HEK293 (cell line): Measurements from ENCODE around the gene COL13A1.

Experiments used
- FEZF1 ChIP-seq: fragments of 450-650 bp; formaldehyde crosslinking; IDR thresholded peaks from 2 replicates; pipeline ENCODE4 v1.5.1; 2016; ENCODE audit warnings: missing biosample characterization, missing genetic modification characterization
- HOXA7 ChIP-seq: sonication (generic); formaldehyde crosslinking; IDR thresholded peaks from 2 replicates; pipeline ENCODE4 v1.8.1; 2022; ENCODE audit warnings: missing genetic modification reagents, borderline replicate concordance
- IKZF3 ChIP-seq: fragments of 450-650 bp; IDR thresholded peaks from 2 replicates; pipeline ENCODE4 v1.5.0; 2018; ENCODE audit warnings: missing biosample characterization, mild to moderate bottlenecking, missing genetic modification characterization, moderate library complexity
- KLF16 ChIP-seq: fragments of 450-650 bp; formaldehyde crosslinking; IDR thresholded peaks from 2 replicates; pipeline ENCODE4 v1.5.1; 2017; ENCODE audit warnings: missing biosample characterization, missing genetic modification characterization
- KLF7 ChIP-seq: fragments of 450-650 bp; formaldehyde crosslinking; IDR thresholded peaks from 2 replicates; pipeline ENCODE4 v1.5.1; 2016; ENCODE audit warnings: missing biosample characterization, missing genetic modification characterization, borderline replicate concordance
- SCRT1 ChIP-seq: fragments of 450-650 bp; formaldehyde crosslinking; IDR thresholded peaks from 2 replicates; pipeline ENCODE4 v1.5.1; 2016; ENCODE audit warnings: missing biosample characterization, missing genetic modification characterization, borderline replicate concordance
- SP3 ChIP-seq: fragments of 450-650 bp; formaldehyde crosslinking; IDR thresholded peaks from 2 replicates; pipeline ENCODE4 v1.5.1; 2016; ENCODE audit warnings: missing biosample characterization, missing genetic modification characterization
- ZBTB48 ChIP-seq: fragments of 450-650 bp; formaldehyde crosslinking; IDR thresholded peaks from 2 replicates; pipeline ENCODE4 v1.5.1; 2016; ENCODE audit warnings: missing biosample characterization, missing genetic modification characterization
- ZFP3 ChIP-seq: fragments of 450-650 bp; formaldehyde crosslinking; IDR thresholded peaks from 2 replicates; pipeline ENCODE4 v1.5.1; 2016; ENCODE audit warnings: low read depth, missing biosample characterization, missing genetic modification characterization
- ZNF132 ChIP-seq: fragments of 450-650 bp; formaldehyde crosslinking; IDR thresholded peaks from 2 replicates; pipeline ENCODE4 v1.5.1; 2017; ENCODE audit warnings: missing biosample characterization, missing genetic modification characterization, borderline replicate concordance
- ZNF138 ChIP-seq: fragments of 450-650 bp; formaldehyde crosslinking; IDR thresholded peaks from 2 replicates; pipeline ENCODE4 v1.5.1; 2016; ENCODE audit warnings: missing biosample characterization, missing genetic modification characterization, borderline replicate concordance
- ZNF146 ChIP-seq: fragments of 450-650 bp; formaldehyde crosslinking; IDR thresholded peaks from 2 replicates; pipeline ENCODE4 v1.5.1; 2016; ENCODE audit warnings: missing biosample characterization, missing genetic modification characterization
- ZNF174 ChIP-seq: fragments of 450-650 bp; formaldehyde crosslinking; IDR thresholded peaks from 2 replicates; pipeline ENCODE4 v1.5.0; 2017; ENCODE audit warnings: missing biosample characterization, mild to moderate bottlenecking, missing genetic modification characterization
- ZNF202 ChIP-seq: fragments of 450-650 bp; formaldehyde crosslinking; IDR thresholded peaks from 2 replicates; pipeline ENCODE4 v1.5.1; 2016; ENCODE audit warnings: missing biosample characterization, missing genetic modification characterization, borderline replicate concordance
- ZNF266 ChIP-seq: fragments of 450-650 bp; formaldehyde crosslinking; IDR thresholded peaks from 2 replicates; pipeline ENCODE4 v1.5.1; 2016; ENCODE audit warnings: missing biosample characterization, missing genetic modification characterization, low read depth
- ZNF292 ChIP-seq: fragments of 450-650 bp; formaldehyde crosslinking; IDR thresholded peaks from 2 replicates; pipeline ENCODE4 v1.5.1; 2016; ENCODE audit warnings: low read depth, missing biosample characterization, missing genetic modification characterization, borderline replicate concordance
- ZNF654 ChIP-seq: fragments of 450-650 bp; formaldehyde crosslinking; IDR thresholded peaks from 2 replicates; pipeline ENCODE4 v1.5.1; 2016; ENCODE audit warnings: low read depth, missing biosample characterization, missing genetic modification characterization
- ZNF701 ChIP-seq: fragments of 450-650 bp; formaldehyde crosslinking; IDR thresholded peaks from 2 replicates; pipeline ENCODE4 v1.5.1; 2016; ENCODE audit warnings: missing biosample characterization, missing genetic modification characterization
- ZNF707 ChIP-seq: fragments of 450-650 bp; formaldehyde crosslinking; IDR thresholded peaks from 2 replicates; pipeline ENCODE4 v1.5.1; 2016; ENCODE audit warnings: missing biosample characterization, missing genetic modification characterization
- ZSCAN23 ChIP-seq: fragments of 450-650 bp; formaldehyde crosslinking; IDR thresholded peaks from 2 replicates; pipeline ENCODE4 v1.5.1; 2016; ENCODE audit warnings: missing biosample characterization, missing genetic modification characterization
- TF ChIP-seq, protein P1 (sequence below): fragments of 450-650 bp; formaldehyde crosslinking; IDR thresholded peaks from 2 replicates; pipeline ENCODE4 v1.5.1; 2016; ENCODE audit warnings: missing biosample characterization, missing genetic modification characterization, low read depth
- TF ChIP-seq, protein P2 (sequence below): fragments of 450-650 bp; formaldehyde crosslinking; IDR thresholded peaks from 2 replicates; pipeline ENCODE4 v1.5.1; 2017; ENCODE audit warnings: missing biosample characterization, missing genetic modification characterization
- TF ChIP-seq, protein P3 (sequence below): fragments of 450-650 bp; formaldehyde crosslinking; IDR thresholded peaks from 2 replicates; pipeline ENCODE4 v1.5.1; 2016; ENCODE audit warnings: missing biosample characterization, missing genetic modification characterization
- TF ChIP-seq, protein P4 (sequence below): fragments of 450-650 bp; formaldehyde crosslinking; IDR thresholded peaks from 2 replicates; pipeline ENCODE4 v1.5.1; 2017; ENCODE audit warnings: missing biosample characterization, missing genetic modification characterization
- TF ChIP-seq, protein P5 (sequence below): fragments of 450-650 bp; formaldehyde crosslinking; IDR thresholded peaks from 2 replicates; pipeline ENCODE4 v1.5.1; 2016; ENCODE audit warnings: missing biosample characterization, missing genetic modification characterization
- TF ChIP-seq, protein P6 (sequence below): fragments of 450-650 bp; formaldehyde crosslinking; IDR thresholded peaks from 2 replicates; pipeline ENCODE4 v1.5.1; 2017; ENCODE audit warnings: missing biosample characterization, missing genetic modification characterization
- TF ChIP-seq, protein P7 (sequence below): fragments of 450-650 bp; IDR thresholded peaks from 2 replicates; pipeline ENCODE4 v1.5.1; 2018; ENCODE audit warnings: missing biosample characterization, missing genetic modification characterization
- TF ChIP-seq, protein P8 (sequence below): fragments of 450-650 bp; formaldehyde crosslinking; IDR thresholded peaks from 2 replicates; pipeline ENCODE4 v1.5.1; 2017; ENCODE audit warnings: missing biosample characterization, missing genetic modification characterization

Gene COL13A1

DNA sequence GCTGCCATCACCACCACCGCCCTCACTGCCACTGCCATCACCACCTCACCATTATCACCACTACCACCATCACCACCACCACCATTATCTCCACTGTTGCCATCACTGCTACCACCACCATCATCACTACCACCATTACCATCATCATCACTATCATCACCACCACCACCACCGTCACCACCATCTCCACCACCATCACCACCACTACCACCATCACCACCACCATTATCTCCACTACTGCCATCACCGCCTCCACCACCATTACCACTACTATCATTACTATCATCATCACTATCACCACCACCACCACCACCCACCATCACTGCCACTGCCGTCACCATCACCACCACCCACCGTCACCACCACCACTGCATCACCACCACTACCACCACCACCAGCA is 9.9 kb upstream of the COL13A1 start (continued):
- TF ChIP-seq, protein P1, sequence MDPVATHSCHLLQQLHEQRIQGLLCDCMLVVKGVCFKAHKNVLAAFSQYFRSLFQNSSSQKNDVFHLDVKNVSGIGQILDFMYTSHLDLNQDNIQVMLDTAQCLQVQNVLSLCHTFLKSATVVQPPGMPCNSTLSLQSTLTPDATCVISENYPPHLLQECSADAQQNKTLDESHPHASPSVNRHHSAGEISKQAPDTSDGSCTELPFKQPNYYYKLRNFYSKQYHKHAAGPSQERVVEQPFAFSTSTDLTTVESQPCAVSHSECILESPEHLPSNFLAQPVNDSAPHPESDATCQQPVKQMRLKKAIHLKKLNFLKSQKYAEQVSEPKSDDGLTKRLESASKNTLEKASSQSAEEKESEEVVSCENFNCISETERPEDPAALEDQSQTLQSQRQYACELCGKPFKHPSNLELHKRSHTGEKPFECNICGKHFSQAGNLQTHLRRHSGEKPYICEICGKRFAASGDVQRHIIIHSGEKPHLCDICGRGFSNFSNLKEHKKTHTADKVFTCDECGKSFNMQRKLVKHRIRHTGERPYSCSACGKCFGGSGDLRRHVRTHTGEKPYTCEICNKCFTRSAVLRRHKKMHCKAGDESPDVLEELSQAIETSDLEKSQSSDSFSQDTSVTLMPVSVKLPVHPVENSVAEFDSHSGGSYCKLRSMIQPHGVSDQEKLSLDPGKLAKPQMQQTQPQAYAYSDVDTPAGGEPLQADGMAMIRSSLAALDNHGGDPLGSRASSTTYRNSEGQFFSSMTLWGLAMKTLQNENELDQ (tag by site-specific recombination): no peak
- no peak for TF ChIP-seq IKZF3 (tag by site-specific recombination)
- TF ChIP-seq SCRT1 (tag by site-specific recombination): no peak
- TF ChIP-seq ZNF292 (tag by site-specific recombination): no peak
- no peak for TF ChIP-seq ZNF138 (tag by site-specific recombination)
- TF ChIP-seq, protein P2, sequence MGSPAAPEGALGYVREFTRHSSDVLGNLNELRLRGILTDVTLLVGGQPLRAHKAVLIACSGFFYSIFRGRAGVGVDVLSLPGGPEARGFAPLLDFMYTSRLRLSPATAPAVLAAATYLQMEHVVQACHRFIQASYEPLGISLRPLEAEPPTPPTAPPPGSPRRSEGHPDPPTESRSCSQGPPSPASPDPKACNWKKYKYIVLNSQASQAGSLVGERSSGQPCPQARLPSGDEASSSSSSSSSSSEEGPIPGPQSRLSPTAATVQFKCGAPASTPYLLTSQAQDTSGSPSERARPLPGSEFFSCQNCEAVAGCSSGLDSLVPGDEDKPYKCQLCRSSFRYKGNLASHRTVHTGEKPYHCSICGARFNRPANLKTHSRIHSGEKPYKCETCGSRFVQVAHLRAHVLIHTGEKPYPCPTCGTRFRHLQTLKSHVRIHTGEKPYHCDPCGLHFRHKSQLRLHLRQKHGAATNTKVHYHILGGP (tag by site-specific recombination): no peak
- no peak for TF ChIP-seq ZNF701 (tag by site-specific recombination)
- no peak for TF ChIP-seq ZFP3
- no peak for TF ChIP-seq KLF16 (tag by site-specific recombination)
- TF ChIP-seq HOXA7 (CRISPR knock-in tag): no peak
- no peak for TF ChIP-seq FEZF1 (tag by site-specific recombination)
- no peak for TF ChIP-seq SP3 (tag by site-specific recombination)
- no peak for TF ChIP-seq ZSCAN23
- TF ChIP-seq ZNF174 (tag by site-specific recombination): no peak
- no peak for TF ChIP-seq ZBTB48 (tag by site-specific recombination)
- TF ChIP-seq ZNF654 (tag by site-specific recombination): no peak
- TF ChIP-seq, protein P3, sequence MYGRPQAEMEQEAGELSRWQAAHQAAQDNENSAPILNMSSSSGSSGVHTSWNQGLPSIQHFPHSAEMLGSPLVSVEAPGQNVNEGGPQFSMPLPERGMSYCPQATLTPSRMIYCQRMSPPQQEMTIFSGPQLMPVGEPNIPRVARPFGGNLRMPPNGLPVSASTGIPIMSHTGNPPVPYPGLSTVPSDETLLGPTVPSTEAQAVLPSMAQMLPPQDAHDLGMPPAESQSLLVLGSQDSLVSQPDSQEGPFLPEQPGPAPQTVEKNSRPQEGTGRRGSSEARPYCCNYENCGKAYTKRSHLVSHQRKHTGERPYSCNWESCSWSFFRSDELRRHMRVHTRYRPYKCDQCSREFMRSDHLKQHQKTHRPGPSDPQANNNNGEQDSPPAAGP (tag by site-specific recombination): no peak
- TF ChIP-seq, protein P4, sequence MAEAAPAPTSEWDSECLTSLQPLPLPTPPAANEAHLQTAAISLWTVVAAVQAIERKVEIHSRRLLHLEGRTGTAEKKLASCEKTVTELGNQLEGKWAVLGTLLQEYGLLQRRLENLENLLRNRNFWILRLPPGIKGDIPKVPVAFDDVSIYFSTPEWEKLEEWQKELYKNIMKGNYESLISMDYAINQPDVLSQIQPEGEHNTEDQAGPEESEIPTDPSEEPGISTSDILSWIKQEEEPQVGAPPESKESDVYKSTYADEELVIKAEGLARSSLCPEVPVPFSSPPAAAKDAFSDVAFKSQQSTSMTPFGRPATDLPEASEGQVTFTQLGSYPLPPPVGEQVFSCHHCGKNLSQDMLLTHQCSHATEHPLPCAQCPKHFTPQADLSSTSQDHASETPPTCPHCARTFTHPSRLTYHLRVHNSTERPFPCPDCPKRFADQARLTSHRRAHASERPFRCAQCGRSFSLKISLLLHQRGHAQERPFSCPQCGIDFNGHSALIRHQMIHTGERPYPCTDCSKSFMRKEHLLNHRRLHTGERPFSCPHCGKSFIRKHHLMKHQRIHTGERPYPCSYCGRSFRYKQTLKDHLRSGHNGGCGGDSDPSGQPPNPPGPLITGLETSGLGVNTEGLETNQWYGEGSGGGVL (tag by site-specific recombination): no peak
- TF ChIP-seq KLF7 (tag by site-specific recombination): no peak
- TF ChIP-seq, protein P5, sequence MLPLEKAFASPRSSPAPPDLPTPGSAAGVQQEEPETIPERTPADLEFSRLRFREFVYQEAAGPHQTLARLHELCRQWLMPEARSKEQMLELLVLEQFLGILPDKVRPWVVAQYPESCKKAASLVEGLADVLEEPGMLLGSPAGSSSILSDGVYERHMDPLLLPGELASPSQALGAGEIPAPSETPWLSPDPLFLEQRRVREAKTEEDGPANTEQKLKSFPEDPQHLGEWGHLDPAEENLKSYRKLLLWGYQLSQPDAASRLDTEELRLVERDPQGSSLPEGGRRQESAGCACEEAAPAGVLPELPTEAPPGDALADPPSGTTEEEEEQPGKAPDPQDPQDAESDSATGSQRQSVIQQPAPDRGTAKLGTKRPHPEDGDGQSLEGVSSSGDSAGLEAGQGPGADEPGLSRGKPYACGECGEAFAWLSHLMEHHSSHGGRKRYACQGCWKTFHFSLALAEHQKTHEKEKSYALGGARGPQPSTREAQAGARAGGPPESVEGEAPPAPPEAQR (tag by site-specific recombination): no peak
- TF ChIP-seq ZNF266: 0 out of 2 replicates have a peak, but pooled peaks have one; percentile 48
- no peak for TF ChIP-seq ZNF146
- 0 out of 2 replicates have a peak, but pooled peaks have one; percentile 53 for TF ChIP-seq ZNF707 (tag by site-specific recombination)
- TF ChIP-seq, protein P6, sequence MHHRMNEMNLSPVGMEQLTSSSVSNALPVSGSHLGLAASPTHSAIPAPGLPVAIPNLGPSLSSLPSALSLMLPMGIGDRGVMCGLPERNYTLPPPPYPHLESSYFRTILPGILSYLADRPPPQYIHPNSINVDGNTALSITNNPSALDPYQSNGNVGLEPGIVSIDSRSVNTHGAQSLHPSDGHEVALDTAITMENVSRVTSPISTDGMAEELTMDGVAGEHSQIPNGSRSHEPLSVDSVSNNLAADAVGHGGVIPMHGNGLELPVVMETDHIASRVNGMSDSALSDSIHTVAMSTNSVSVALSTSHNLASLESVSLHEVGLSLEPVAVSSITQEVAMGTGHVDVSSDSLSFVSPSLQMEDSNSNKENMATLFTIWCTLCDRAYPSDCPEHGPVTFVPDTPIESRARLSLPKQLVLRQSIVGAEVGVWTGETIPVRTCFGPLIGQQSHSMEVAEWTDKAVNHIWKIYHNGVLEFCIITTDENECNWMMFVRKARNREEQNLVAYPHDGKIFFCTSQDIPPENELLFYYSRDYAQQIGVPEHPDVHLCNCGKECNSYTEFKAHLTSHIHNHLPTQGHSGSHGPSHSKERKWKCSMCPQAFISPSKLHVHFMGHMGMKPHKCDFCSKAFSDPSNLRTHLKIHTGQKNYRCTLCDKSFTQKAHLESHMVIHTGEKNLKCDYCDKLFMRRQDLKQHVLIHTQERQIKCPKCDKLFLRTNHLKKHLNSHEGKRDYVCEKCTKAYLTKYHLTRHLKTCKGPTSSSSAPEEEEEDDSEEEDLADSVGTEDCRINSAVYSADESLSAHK (tag by site-specific recombination): no peak
- TF ChIP-seq, protein P7, sequence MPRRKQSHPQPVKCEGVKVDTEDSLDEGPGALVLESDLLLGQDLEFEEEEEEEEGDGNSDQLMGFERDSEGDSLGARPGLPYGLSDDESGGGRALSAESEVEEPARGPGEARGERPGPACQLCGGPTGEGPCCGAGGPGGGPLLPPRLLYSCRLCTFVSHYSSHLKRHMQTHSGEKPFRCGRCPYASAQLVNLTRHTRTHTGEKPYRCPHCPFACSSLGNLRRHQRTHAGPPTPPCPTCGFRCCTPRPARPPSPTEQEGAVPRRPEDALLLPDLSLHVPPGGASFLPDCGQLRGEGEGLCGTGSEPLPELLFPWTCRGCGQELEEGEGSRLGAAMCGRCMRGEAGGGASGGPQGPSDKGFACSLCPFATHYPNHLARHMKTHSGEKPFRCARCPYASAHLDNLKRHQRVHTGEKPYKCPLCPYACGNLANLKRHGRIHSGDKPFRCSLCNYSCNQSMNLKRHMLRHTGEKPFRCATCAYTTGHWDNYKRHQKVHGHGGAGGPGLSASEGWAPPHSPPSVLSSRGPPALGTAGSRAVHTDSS (tag by site-specific recombination): no peak
- no peak for TF ChIP-seq ZNF202 (tag by site-specific recombination)
- TF ChIP-seq ZNF132: no peak
- TF ChIP-seq, protein P8, sequence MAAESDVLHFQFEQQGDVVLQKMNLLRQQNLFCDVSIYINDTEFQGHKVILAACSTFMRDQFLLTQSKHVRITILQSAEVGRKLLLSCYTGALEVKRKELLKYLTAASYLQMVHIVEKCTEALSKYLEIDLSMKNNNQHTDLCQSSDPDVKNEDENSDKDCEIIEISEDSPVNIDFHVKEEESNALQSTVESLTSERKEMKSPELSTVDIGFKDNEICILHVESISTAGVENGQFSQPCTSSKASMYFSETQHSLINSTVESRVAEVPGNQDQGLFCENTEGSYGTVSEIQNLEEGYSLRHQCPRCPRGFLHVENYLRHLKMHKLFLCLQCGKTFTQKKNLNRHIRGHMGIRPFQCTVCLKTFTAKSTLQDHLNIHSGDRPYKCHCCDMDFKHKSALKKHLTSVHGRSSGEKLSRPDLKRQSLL (tag by site-specific recombination): no peak
